Testis (tissue), 3 donors: ENCODE data around the gene SIK2. TPM values are rescaled to one million over a fixed set of nuclear protein-coding genes. Genes with fewer than 3 reads are reported as not detected.

Experiments
- DNase-seq: peaks from one replicate; pipeline ENCODE4 v3.0.0-alpha.2; 2019
- H3K27ac ChIP-seq, 2 donors: fragments of 200-600 bp; sonication (generic); one replicate each; pipeline ENCODE4 v1.5.1; 2019
- H3K27me3 ChIP-seq: fragments of 200-600 bp; sonication (generic); one replicate; pipeline ENCODE4 v1.5.1; 2019
- H3K36me3 ChIP-seq: fragments of 200-600 bp; sonication (generic); one replicate; pipeline ENCODE4 v1.5.1; 2017; ENCODE audit warnings: low read depth; ENCODE audit errors: missing control alignments
- H3K4me1 ChIP-seq: fragments of 200-600 bp; sonication (generic); one replicate; pipeline ENCODE4 v1.5.1; 2019
- H3K4me3 ChIP-seq, 2 donors: fragments of 200-600 bp; sonication (generic); one replicate each; pipeline ENCODE4 v1.5.1; 2017 to 2019
- H3K9me3 ChIP-seq: fragments of 200-600 bp; sonication (generic); one replicate; pipeline ENCODE4 v1.5.1; 2017
- POLR2A ChIP-seq: fragments of 450-650 bp; IDR thresholded peaks from one replicate; pipeline ENCODE4 v1.6.1; 2017; ENCODE audit warnings: antibody characterized with exemption, mild to moderate bottlenecking, moderate library complexity
- WGBS, 2 donors: methylation state at CpG; one replicate each; pipeline ENCODE4 v1.1.5; 2018; 5-methylcytosine and 5-hydroxymethylcytosine counted together
- intact Hi-C: fragments of 100-400 bp; cut with DNase I; formaldehyde crosslinking; loops from one replicate; pipeline ENCODE4 v1.15.1; 2023; ENCODE audit warnings: low total_unique reads
- polyA plus RNA-seq: library from polyadenylated mRNA; stranded (reverse); fragments of 350-450 nt; fragmentation: Illumina TruSeq; extraction: RNeasy Lipid Tissue Mini Kit (QIAGEN cat#74804); gene quantifications from one replicate; pipeline ENCODE4 v1.2.3, GENCODE V29; 2014; ENCODE audit warnings: low read depth, low replicate concordance; ENCODE audit not compliant: insufficient read depth
- total RNA-seq, 2 donors: library from RNA; depleted of rRNA; stranded (reverse); fragments of >200 nt; gene quantifications; one replicate each; pipeline ENCODE4 v1.2.3, GENCODE V29; 2016
- TF ChIP-seq, protein P1 (sequence below), 3 experiments: fragments of 450-650 bp in 2 of 3; fragments of 200-600 bp in 1 of 3; sonication (generic) in 1 of 3; IDR thresholded peaks; one replicate each; pipeline ENCODE4 v1.5.1; 2016 to 2019; ENCODE audit warnings: antibody characterized with exemption in 3 of 3, mild to moderate bottlenecking in 2 of 3, moderate library complexity in 1 of 3

SIK2 gene
- total and polyA plus RNA-seq, 3 donors from 2014 or later = 7.6 to 9.8 (median 8.9) TPM

GRCh38 chr11:111562692-111563389, 39.4 kb upstream of the SIK2 start:
- 83 to 85% methylated on average over 10 of the region's 10 CpGs for WGBS, 2 donors
- H3K4me3 ChIP-seq = no peak overlapping the region
- H3K9me3 ChIP-seq = no peaks in the 10 kb centered on the region
- intact Hi-C loops = loop anchor here (10.0 kb wide), 1 partner anchor 282 kb away; no protein-coding TSS in a partner anchor
- H3K4me1 ChIP-seq = no peaks in the 10 kb centered on the region
- no peaks in the 10 kb centered on the region for H3K27me3 ChIP-seq
- no peak overlapping the region for H3K27ac ChIP-seq
- no peak for DNase-seq
- H3K36me3 ChIP-seq = no peaks in the 10 kb centered on the region
- TF ChIP-seq, protein P1, sequence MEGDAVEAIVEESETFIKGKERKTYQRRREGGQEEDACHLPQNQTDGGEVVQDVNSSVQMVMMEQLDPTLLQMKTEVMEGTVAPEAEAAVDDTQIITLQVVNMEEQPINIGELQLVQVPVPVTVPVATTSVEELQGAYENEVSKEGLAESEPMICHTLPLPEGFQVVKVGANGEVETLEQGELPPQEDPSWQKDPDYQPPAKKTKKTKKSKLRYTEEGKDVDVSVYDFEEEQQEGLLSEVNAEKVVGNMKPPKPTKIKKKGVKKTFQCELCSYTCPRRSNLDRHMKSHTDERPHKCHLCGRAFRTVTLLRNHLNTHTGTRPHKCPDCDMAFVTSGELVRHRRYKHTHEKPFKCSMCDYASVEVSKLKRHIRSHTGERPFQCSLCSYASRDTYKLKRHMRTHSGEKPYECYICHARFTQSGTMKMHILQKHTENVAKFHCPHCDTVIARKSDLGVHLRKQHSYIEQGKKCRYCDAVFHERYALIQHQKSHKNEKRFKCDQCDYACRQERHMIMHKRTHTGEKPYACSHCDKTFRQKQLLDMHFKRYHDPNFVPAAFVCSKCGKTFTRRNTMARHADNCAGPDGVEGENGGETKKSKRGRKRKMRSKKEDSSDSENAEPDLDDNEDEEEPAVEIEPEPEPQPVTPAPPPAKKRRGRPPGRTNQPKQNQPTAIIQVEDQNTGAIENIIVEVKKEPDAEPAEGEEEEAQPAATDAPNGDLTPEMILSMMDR (IDR thresholded peaks at IDR 0.05) = no peak
- TF ChIP-seq POLR2A = no peak

DNA sequence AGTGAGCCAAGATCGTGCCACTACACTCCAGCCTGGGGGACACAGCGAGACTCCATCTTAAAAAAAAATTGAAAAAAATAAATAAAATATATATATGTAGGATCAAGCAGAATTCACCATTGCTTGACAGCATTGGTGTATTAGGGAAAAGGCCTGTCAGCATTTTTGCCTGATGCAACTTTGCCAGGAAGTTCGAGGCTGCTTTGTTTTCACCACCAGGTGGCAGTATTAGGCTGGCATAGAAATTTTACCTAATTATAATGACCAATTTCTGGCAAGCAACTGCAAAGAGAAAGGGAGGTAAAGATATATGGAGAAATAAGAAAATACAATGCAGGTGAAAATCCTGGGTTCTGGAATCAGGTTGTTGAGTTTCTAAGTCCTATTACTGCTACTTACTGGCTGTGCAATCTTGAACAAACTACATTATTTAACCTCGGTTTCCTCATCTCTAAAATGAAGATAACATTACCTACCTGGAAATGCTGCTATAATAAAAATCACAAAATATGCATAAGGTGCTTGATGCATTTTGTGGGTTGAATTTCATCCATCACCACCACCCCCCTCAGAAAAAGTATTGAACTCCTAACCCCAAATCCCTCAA, 37.0 kb upstream of the SIK2 start:
- Histone ChIP-seq H3K27ac (no peak overlapping the region), H3K4me1 (no peaks in the 10 kb centered on the region), H3K27me3 (no peaks in the 10 kb centered on the region), H3K36me3 (no peaks in the 10 kb centered on the region), H3K4me3 (no peak overlapping the region), H3K9me3 (no peaks in the 10 kb centered on the region)
- intact Hi-C loops = loop anchor here (10.0 kb wide), 1 partner anchor 280 kb away; no protein-coding TSS in a partner anchor
- TF ChIP-seq, protein P1 (IDR thresholded peaks at IDR 0.05) = peak; percentile 88 to 98 (median 90)
- TF ChIP-seq POLR2A = no peak
- peak; percentile 81 for DNase-seq
- 75 to 76% methylated on average over 4 of the region's 4 CpGs for WGBS, 2 donors

- TF ChIP-seq, protein P1 (IDR thresholded peaks at IDR 0.05) = no peak
- TF ChIP-seq POLR2A = no peak
- no peaks in the 10 kb centered on the region for H3K36me3 ChIP-seq
- H3K27ac ChIP-seq = no peak overlapping the region
- intact Hi-C loops = loop anchor here (10.0 kb wide), 1 partner anchor 278 kb away; no protein-coding TSS in a partner anchor
- no peaks in the 10 kb centered on the region for H3K4me1 ChIP-seq
- no peaks in the 10 kb centered on the region for H3K9me3 ChIP-seq
- H3K4me3 ChIP-seq = no peak overlapping the region
- 81 to 83% methylated on average over 7 of the region's 7 CpGs for WGBS, 2 donors
- no peak for DNase-seq
- no peaks in the 10 kb centered on the region for H3K27me3 ChIP-seq
These were observed 35.9 kb upstream of the SIK2 start for GRCh38 chr11:111566324-111566723.

GRCh38 chr11:111569476-111569875, 32.8 kb upstream of the SIK2 start:
- Histone ChIP-seq H3K27me3 (no peaks in the 10 kb centered on the region), H3K36me3 (no peaks in the 10 kb centered on the region), H3K9me3 (no peaks in the 10 kb centered on the region), H3K27ac (no peak overlapping the region), H3K4me1 (no peaks in the 10 kb centered on the region), H3K4me3 (no peak overlapping the region)
- no peak for DNase-seq
- no peak for TF ChIP-seq POLR2A
- TF ChIP-seq, protein P1 (IDR thresholded peaks at IDR 0.05) = no peak
- WGBS, 2 donors = 58 to 59% methylated on average over 4 of the region's 4 CpGs
- intact Hi-C loops = loop anchor here (10.0 kb wide), 1 partner anchor 275 kb away; no protein-coding TSS in a partner anchor
